Osteoblast (primary cell): ENCODE results near the gene TAF11. TPM values are rescaled to one million over a fixed set of nuclear protein-coding genes. Genes with fewer than 3 reads are reported as not detected.
"Not testable (repeated sequence)": the region's sequence is repeated elsewhere in the genome, so short reads cannot be mapped to it uniquely, and the experiment has no call there.

Experiments used
- DNase-seq: peaks from one replicate; pipeline ENCODE4 v3.0.0; 2011; ENCODE audit warnings: low spot score, mixed read lengths; ENCODE audit not compliant: insufficient read length; ENCODE audit errors: missing footprints
- H2AFZ ChIP-seq: 2 replicates; pipeline ENCODE4 v1.6.0; 2011; ENCODE audit warnings: mild to moderate bottlenecking, low read length
- H3K27ac ChIP-seq: 2 replicates; pipeline ENCODE4 v1.5.1; 2011; ENCODE audit warnings: mild to moderate bottlenecking, low read depth, low read length, moderate library complexity
- H3K27me3 ChIP-seq: 2 replicates; pipeline ENCODE4 v1.6.0; 2012; ENCODE audit warnings: mild to moderate bottlenecking, control low read depth, inconsistent platforms, low read length, moderate library complexity; ENCODE audit not compliant: insufficient read depth
- H3K36me3 ChIP-seq: 2 replicates; pipeline ENCODE4 v1.5.1; 2011; ENCODE audit warnings: mild to moderate bottlenecking, low read length, control low read depth, moderate library complexity; ENCODE audit not compliant: insufficient read depth
- H3K4me1 ChIP-seq: 2 replicates; pipeline ENCODE4 v1.5.1; 2011; ENCODE audit warnings: mild to moderate bottlenecking, low read length, control low read depth, moderate library complexity; ENCODE audit not compliant: insufficient read depth
- H3K4me2 ChIP-seq: 2 replicates; pipeline ENCODE4 v1.6.0; 2011; ENCODE audit warnings: mild to moderate bottlenecking, low read length; ENCODE audit not compliant: insufficient read depth
- H3K4me3 ChIP-seq: fragments of 200-600 bp; sonication (generic); 3 replicates; pipeline ENCODE4 v1.5.1; 2012; ENCODE audit warnings: mild to moderate bottlenecking, low read length, inconsistent platforms; ENCODE audit not compliant: insufficient read depth
- H3K79me2 ChIP-seq: 2 replicates; pipeline ENCODE4 v1.6.0; 2012; ENCODE audit warnings: mild to moderate bottlenecking, low read length, control low read depth, inconsistent platforms; ENCODE audit not compliant: insufficient read depth
- H3K9me3 ChIP-seq: 2 replicates; pipeline ENCODE4 v1.5.1; 2011; ENCODE audit warnings: low read depth, low read length, control low read depth
- H4K20me1 ChIP-seq: 2 replicates; pipeline ENCODE4 v1.6.0; 2012; ENCODE audit warnings: mild to moderate bottlenecking, low read length, control low read depth; ENCODE audit not compliant: insufficient read depth
- total RNA-seq: library from RNA; depleted of rRNA; stranded (reverse); fragments of >200 nt; gene quantifications from 2 replicates; pipeline ENCODE4 v1.2.3, GENCODE V29; 2012
- TF ChIP-seq, protein P1 (sequence below): IDR thresholded peaks from 2 replicates; pipeline ENCODE4 v1.5.1; 2011; ENCODE audit warnings: mild to moderate bottlenecking, low read depth, low read length, moderate library complexity; ENCODE audit errors: extremely low read depth

TAF11 gene
- total RNA-seq, 1 donor = 16.6 TPM

DNA sequence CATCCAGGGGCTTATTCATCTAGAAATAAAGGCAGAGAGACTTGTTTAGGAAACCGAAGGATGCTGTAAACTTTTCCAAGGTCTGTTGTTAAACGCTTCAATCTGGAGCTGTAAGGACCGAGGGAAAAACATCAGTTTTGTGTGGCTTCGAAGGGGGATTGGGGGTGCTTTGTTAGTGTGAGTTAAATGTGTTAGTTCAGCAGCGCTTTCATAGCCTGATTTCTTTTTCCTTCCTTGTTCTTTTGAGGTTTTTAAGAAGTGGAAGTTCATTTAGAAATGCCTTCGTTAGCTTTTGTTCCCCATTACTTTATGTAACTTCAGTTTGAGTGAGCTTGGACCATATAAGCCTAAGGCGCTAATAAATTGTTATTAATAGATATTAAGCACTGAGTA is 2.7 kb upstream of the TAF11 start:
- H3K4me2 ChIP-seq = peak overlapping the region; percentile 84
- no peaks in the 10 kb centered on the region for H3K36me3 ChIP-seq
- H3K9me3 ChIP-seq = no peaks in the 10 kb centered on the region
- H3K79me2 ChIP-seq = peaks cover 67% of the 10 kb centered on the region
- H4K20me1 ChIP-seq = peaks cover 23% of the 10 kb centered on the region
- TF ChIP-seq, protein P1, sequence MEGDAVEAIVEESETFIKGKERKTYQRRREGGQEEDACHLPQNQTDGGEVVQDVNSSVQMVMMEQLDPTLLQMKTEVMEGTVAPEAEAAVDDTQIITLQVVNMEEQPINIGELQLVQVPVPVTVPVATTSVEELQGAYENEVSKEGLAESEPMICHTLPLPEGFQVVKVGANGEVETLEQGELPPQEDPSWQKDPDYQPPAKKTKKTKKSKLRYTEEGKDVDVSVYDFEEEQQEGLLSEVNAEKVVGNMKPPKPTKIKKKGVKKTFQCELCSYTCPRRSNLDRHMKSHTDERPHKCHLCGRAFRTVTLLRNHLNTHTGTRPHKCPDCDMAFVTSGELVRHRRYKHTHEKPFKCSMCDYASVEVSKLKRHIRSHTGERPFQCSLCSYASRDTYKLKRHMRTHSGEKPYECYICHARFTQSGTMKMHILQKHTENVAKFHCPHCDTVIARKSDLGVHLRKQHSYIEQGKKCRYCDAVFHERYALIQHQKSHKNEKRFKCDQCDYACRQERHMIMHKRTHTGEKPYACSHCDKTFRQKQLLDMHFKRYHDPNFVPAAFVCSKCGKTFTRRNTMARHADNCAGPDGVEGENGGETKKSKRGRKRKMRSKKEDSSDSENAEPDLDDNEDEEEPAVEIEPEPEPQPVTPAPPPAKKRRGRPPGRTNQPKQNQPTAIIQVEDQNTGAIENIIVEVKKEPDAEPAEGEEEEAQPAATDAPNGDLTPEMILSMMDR = no peak
- no peak for DNase-seq
- peak overlapping the region; percentile 87 for H3K4me3 ChIP-seq
- H3K4me1 ChIP-seq = peaks cover 21% of the 10 kb centered on the region
- H2AFZ ChIP-seq = peak overlapping the region; percentile 48
- H3K27ac ChIP-seq = no peak overlapping the region
- H3K27me3 ChIP-seq = no peaks in the 10 kb centered on the region

DNA sequence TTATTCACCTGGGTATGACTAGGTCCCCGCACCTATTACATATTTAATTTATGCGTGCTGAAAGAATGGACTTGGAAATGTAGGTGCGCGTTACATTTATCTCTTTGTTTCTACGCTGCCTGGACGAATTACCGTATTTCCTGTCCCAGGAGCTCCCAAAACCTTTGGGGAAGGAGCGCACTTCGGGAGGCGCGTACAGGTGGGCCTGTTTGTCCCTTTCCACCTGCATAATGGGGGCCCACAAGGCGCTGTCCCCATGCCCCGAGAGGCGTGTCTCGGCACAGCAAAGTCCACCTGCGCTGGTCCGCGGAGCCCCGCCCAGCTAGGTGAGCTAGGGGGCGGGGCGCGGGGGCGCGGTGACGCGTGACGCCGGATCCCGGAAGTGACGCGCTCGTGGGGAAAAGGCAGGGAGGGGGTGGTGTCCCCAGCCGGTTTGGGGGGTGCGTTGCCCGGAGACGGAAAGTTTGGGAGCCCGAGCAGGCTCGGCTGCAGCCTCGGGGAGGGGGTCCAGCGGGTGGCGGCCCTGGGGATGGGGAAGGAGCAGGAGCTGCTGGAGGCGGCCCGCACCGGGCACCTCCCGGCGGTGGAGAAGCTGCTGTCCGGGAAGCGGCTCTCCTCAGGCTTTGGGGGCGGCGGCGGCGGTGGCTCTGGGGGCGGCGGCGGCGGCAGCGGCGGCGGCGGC is 1.2 kb upstream of the TAF11 start, which contains the start of gene ANKS1A:
Gene ANKS1A, plus strand, starts transcription at position 382 of the 682 bp plus-strand sequence. Its CDS starts 148 bp downstream, at position 530.
- Histone ChIP-seq H4K20me1 (peaks cover 16% of the 10 kb centered on the region), H2AFZ (peak within 1 kb of the TSS; percentile 93), H3K4me2 (peak within 1 kb of the TSS; percentile 94), H3K4me1 (peaks cover 21% of the 10 kb centered on the region), H3K27me3 (no peaks in the 10 kb centered on the region), H3K79me2 (peaks cover 73% of the 10 kb centered on the region), H3K36me3 (no peaks in the 10 kb centered on the region), H3K27ac (peak within 1 kb of the TSS; percentile 76), H3K4me3 (peak within 1 kb of the TSS; percentile 87), H3K9me3 (no peaks in the 10 kb centered on the region)
- TF ChIP-seq, protein P1 = no peak
- DNase-seq = peak; percentile 95

DNA sequence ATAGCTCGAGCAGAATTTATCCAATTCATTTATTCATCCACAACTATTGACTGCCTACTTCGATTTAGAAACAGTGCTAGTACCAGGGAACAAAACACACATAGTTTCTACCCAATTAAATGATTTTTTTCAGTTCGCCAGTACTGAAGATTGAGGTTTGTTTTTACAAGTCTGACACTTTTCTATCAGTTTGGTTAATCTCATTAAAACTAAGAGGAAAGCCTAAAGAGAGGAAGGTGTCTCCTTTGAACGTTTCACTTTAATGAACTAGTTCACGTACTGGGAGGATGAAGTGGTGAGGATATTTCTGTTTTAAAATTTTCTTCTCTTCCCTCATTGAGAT is 643 bp upstream of the TAF11 start:
- Histone ChIP-seq H3K4me1 (peaks cover 21% of the 10 kb centered on the region), H3K4me3 (peak overlapping the region; percentile 87), H3K79me2 (peaks cover 77% of the 10 kb centered on the region), H2AFZ (peak overlapping the region; percentile 93), H3K36me3 (no peaks in the 10 kb centered on the region), H3K27me3 (no peaks in the 10 kb centered on the region), H3K27ac (peak overlapping the region; percentile 76), H3K4me2 (peak overlapping the region; percentile 94), H4K20me1 (peaks cover 16% of the 10 kb centered on the region), H3K9me3 (no peaks in the 10 kb centered on the region)
- DNase-seq = peak; percentile 65
- TF ChIP-seq, protein P1 = no peak

DNA sequence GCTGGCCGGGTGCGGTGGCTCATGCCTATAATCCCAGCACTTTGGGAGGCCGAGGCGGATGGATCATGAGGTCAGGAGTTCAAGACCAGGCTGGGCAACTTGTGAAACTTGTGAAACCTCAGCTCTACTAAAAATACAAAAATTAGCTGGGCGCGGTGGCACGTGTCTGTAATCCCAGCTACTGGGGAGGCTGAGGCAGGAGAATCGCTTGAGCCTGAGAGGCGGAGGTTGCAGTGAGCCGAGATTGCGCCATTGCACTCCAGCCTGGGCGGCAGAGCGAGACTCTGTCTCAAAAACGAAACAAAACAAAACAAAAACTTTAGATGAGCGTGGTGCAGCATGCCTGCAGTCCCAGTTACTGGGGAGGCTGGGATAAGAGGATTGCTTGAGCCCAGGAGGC is 2.0 kb downstream of the TAF11 start:
- peaks cover 18% of the 10 kb centered on the region for H3K4me1 ChIP-seq
- H2AFZ ChIP-seq, H3K36me3 ChIP-seq, DNase-seq, H3K9me3 ChIP-seq, H3K27me3 ChIP-seq, H3K4me2 ChIP-seq, H3K4me3 ChIP-seq, H3K27ac ChIP-seq: not testable (repeated sequence)
- H3K79me2 ChIP-seq = peaks cover 61% of the 10 kb centered on the region
- peaks cover 11% of the 10 kb centered on the region for H4K20me1 ChIP-seq
